Gastroesophageal sphincter (tissue), 4 donors: ENCODE data around the gene VEGFA. TPM values are rescaled to one million over a fixed set of nuclear protein-coding genes. Genes with fewer than 3 reads are reported as not detected.

Experiments used
- ATAC-seq: fragments of 150-250 bp; one replicate; pipeline ENCODE4 v1.9.1; 2016; ENCODE audit warnings: mild to moderate bottlenecking, moderate library complexity
- H3K27ac ChIP-seq, 4 donors: fragments of 200-600 bp; sonication (generic) in 3 of 4; 1 replicate in 3 of 4; 2 replicates in 1 of 4; pipeline ENCODE4 v1.5.1; 2016 to 2019
- H3K27me3 ChIP-seq: fragments of 200-600 bp; sonication (generic); one replicate; pipeline ENCODE4 v1.5.1; 2019
- H3K36me3 ChIP-seq, 2 donors: fragments of 200-600 bp; sonication (generic); one replicate each; pipeline ENCODE4 v1.5.1; 2019; ENCODE audit warnings: control low read depth in 1 of 2
- H3K4me1 ChIP-seq, 3 donors: fragments of 200-600 bp; sonication (generic); 1 replicate in 2 of 3; 2 replicates in 1 of 3; pipeline ENCODE4 v1.5.1; 2016 to 2019; ENCODE audit warnings: control low read depth in 2 of 3
- H3K4me3 ChIP-seq, 2 donors: fragments of 200-600 bp; sonication (generic); one replicate each; pipeline ENCODE4 v1.5.1; 2019; ENCODE audit warnings: mild to moderate bottlenecking in 1 of 2, moderate library complexity in 1 of 2
- H3K9me3 ChIP-seq, 3 donors: fragments of 200-600 bp; sonication (generic); one replicate each; pipeline ENCODE4 v1.5.1; 2017 to 2019; ENCODE audit warnings: control low read depth in 2 of 3
- EP300 ChIP-seq: sonication (generic); formaldehyde crosslinking; IDR thresholded peaks from one replicate; pipeline ENCODE4 v1.6.1; 2017; ENCODE audit warnings: antibody characterized with exemption, mild to moderate bottlenecking
- POLR2A ChIP-seq, 2 donors: fragments of 450-650 bp; IDR thresholded peaks; one replicate each; pipeline ENCODE4 v1.6.1; 2017; ENCODE audit warnings: antibody characterized with exemption in 2 of 2, mild to moderate bottlenecking in 2 of 2, moderate library complexity in 1 of 2
- POLR2AphosphoS5 ChIP-seq: sonication (generic); formaldehyde crosslinking; IDR thresholded peaks from one replicate; pipeline ENCODE4 v1.6.1; 2017; ENCODE audit warnings: antibody characterized with exemption
- WGBS, 2 donors: methylation state at CpG; one replicate each; pipeline ENCODE4 v1.1.5; 2018; ENCODE audit warnings: low coverage in 1 of 2; 5-methylcytosine and 5-hydroxymethylcytosine counted together
- total RNA-seq, 4 donors: library from RNA; depleted of rRNA; stranded (reverse); fragments of >200 nt; gene quantifications; one replicate each; pipeline ENCODE4 v1.1.0, GENCODE V29; 2016
- TF ChIP-seq, protein P1 (sequence below), 4 experiments: fragments of 200-600 bp in 2 of 4; fragments of 450-650 bp in 2 of 4; sonication (generic) in 1 of 4; IDR thresholded peaks; one replicate each; pipeline ENCODE4 v1.5.1; 2017 to 2019; ENCODE audit warnings: antibody characterized with exemption in 4 of 4, mild to moderate bottlenecking in 2 of 4, moderate library complexity in 2 of 4

VEGFA gene
- total RNA-seq, 4 donors from 2014 or later: 32.2 to 66.2 (median 40.1) TPM

DNA sequence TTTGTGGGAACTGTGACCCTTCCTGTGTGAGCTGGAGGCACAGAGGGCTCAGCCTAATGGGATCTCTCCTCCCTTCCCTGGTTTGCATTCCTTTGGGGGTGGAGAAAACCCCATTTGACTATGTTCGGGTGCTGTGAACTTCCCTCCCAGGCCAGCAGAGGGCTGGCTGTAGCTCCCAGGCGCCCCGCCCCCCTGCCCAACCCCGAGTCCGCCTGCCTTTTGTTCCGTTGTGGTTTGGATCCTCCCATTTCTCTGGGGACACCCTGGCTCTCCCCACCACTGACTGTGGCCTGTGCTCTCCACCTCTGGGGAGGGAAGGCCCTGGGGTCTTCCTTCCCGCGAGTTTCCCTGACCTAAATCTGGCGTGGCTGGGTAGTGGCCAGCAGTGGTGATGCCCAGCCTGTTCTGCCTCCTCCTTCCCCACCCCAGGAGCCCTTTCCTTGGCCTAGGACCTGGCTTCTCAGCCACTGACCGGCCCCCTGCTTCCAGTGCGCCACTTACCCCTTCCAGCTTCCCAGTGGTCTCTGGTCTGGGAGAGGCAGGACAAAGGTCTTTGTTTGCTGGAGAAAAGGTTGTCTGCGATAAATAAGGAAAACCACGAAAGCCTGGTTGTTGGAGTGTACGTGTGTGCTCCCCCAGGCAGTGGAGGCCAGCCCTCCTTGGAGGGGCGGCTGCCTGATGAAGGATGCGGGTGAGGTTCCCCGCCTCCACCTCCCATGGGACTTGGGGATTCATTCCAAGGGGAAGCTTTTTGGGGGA is 4.9 kb downstream of the VEGFA start:
- ATAC-seq: peak; percentile 35
- H3K36me3 ChIP-seq: peaks cover 0 to 39% of the 10 kb centered on the region in 2 donors
- WGBS, 2 donors: 0% methylated on average over 1 of the region's 17 CpGs

DNA sequence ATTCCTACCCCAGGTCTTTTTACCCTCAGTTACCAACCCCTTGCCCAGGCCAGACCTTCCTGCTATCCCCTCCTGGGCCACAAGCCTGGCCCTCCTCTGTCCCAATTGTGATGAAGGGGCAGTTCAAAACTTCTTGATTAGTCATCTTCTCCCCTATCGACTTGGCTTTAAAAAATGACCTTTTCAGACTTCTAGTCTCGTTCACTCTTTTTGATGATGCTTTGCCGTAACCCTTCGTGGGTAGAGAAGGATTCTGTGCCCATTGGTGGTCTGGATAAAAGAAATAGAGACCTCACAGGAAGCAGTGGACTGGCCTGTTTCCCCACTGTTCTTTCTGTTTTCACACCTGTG is 5.5 kb downstream of the VEGFA start:
- Histone ChIP-seq H3K4me3 (no peak overlapping the region), H3K36me3 (peaks cover 0 to 44% of the 10 kb centered on the region in 2 donors), H3K27ac (peak overlapping the region in 3 of 4 donors; percentile 98 to 99 (median 98)), H3K9me3 (no peaks in the 10 kb centered on the region), H3K4me1 (peaks cover 3 to 81% (median 28%) of the 10 kb centered on the region in 3 donors), H3K27me3 (no peaks in the 10 kb centered on the region)
- no peak for ATAC-seq
- WGBS, 2 donors: 43 to 47% methylated on average over 3 to 4 of the region's 4 CpGs
- TF ChIP-seq POLR2AphosphoS5: no peak
- no peak for TF ChIP-seq EP300
- no peak for TF ChIP-seq POLR2A (IDR thresholded peaks at IDR 0.05)
- TF ChIP-seq, protein P1, sequence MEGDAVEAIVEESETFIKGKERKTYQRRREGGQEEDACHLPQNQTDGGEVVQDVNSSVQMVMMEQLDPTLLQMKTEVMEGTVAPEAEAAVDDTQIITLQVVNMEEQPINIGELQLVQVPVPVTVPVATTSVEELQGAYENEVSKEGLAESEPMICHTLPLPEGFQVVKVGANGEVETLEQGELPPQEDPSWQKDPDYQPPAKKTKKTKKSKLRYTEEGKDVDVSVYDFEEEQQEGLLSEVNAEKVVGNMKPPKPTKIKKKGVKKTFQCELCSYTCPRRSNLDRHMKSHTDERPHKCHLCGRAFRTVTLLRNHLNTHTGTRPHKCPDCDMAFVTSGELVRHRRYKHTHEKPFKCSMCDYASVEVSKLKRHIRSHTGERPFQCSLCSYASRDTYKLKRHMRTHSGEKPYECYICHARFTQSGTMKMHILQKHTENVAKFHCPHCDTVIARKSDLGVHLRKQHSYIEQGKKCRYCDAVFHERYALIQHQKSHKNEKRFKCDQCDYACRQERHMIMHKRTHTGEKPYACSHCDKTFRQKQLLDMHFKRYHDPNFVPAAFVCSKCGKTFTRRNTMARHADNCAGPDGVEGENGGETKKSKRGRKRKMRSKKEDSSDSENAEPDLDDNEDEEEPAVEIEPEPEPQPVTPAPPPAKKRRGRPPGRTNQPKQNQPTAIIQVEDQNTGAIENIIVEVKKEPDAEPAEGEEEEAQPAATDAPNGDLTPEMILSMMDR (IDR thresholded peaks at IDR 0.05): no peak

More for the DNA sequence above, 4.9 kb downstream of the VEGFA start:
- TF ChIP-seq, protein P1 (IDR thresholded peaks at IDR 0.05): peak in 3 of 4 experiments; percentile 79 to 96 (median 90)
- TF ChIP-seq POLR2AphosphoS5 (no peak), POLR2A (IDR thresholded peaks at IDR 0.05) (no peak), EP300 (no peak)
- no peaks in the 10 kb centered on the region for H3K9me3 ChIP-seq
- H3K4me3 ChIP-seq: peak overlapping the region in 1 of 2 donors; percentile 92
- peaks cover 3 to 75% (median 26%) of the 10 kb centered on the region in 3 donors for H3K4me1 ChIP-seq
- no peaks in the 10 kb centered on the region for H3K27me3 ChIP-seq
- H3K27ac ChIP-seq: peak overlapping the region; percentile 8 to 99 (median 98)

DNA sequence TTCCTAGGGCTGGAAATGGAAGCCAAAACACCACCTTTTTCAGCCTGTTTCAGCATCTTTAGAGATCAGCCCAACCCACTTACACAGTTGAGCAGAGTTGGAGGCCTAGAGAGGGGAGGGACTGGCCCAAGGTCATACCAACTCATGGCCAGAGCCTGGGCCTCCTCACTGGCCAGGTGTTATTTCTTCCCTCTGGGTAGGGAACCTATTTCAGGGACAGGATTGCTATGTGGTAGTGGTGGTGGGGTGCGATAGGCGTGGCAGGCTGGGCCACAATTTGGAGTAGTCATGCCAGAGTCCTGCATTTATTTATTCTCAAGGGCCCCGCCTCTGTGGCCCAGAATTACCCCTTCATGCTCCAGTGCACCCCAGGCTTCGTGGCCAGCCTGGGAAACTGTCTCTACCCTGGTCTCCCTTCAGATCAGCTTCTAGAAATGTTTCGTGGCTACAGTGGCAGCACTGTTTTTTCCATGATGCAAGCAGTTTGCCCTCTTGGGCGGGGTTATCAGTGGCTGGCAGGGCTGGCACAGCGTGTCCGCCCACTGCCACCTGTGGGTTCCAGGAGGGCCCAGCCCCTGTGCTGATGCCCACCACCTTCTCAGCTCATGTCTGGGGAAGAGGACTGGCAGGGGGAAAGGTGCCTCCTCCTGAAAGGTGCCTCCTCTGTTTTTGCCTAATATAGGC is 6.2 kb downstream of the VEGFA start:
- H3K27ac ChIP-seq: peak overlapping the region in 1 of 4 donors; percentile 98
- ATAC-seq: no peak
- 96 to 100% methylated on average over 2 to 4 of the region's 8 CpGs for WGBS, 2 donors
- H3K27me3 ChIP-seq: no peaks in the 10 kb centered on the region
- no peak for TF ChIP-seq EP300
- no peak for TF ChIP-seq POLR2A (IDR thresholded peaks at IDR 0.05)
- TF ChIP-seq, protein P1 (IDR thresholded peaks at IDR 0.05): no peak
- no peak for TF ChIP-seq POLR2AphosphoS5
- H3K36me3 ChIP-seq: peaks cover 0 to 52% of the 10 kb centered on the region in 2 donors
- H3K9me3 ChIP-seq: no peaks in the 10 kb centered on the region
- no peak overlapping the region for H3K4me3 ChIP-seq
- H3K4me1 ChIP-seq: peaks cover 3 to 86% (median 28%) of the 10 kb centered on the region in 3 donors

DNA sequence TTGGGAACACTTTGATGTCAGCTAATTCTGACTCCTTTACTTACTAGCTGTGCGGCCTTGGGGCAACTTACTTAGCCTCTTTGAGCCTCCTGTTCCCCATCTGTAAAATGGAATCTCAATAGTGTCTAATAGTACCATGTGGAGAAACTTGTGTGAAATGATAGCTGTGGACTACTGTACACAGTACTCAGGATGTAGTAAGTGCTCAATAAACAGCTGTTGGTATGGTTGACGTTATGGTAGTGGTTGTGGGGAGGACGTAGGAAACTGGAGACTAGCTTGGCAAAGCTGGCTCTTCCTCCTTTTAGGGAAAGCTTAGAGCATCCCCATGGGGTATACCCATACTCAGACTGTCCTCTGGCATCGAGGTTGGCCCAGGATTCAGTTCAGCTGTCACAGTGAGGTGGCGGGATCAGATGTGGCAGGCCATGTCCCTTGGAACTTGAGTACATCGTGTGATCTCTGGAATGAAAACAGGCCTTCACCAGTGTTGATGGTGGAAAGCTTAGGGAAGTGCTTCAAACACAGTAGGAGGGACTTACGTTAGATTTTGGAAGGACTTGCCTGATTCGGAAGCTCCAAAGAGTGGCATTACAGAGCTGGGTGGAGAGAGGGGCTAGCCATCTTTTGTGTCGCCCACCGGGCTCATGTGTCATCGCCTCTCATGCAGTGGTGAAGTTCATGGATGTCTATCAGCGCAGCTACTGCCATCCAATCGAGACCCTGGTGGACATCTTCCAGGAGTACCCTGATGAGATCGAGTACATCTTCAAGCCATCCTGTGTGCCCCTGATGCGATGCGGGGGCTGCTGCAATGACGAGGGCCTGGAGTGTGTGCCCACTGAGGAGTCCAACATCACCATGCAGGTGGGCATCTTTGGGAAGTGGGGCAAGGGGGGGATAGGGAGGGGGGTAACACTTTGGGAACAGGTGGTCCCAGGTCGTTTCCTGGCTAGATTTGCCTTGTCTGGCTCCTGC is 7.1 kb downstream of the VEGFA start:
- H3K4me1 ChIP-seq: peaks cover 3 to 83% (median 28%) of the 10 kb centered on the region in 3 donors
- TF ChIP-seq EP300 (no peak), POLR2AphosphoS5 (no peak), POLR2A (IDR thresholded peaks at IDR 0.05) (no peak)
- TF ChIP-seq, protein P1 (IDR thresholded peaks at IDR 0.05): no peak
- WGBS, 2 donors: 80 to 87% methylated on average over 3 to 12 of the region's 18 CpGs

More for the DNA sequence above, 7.1 kb downstream of the VEGFA start:
- Histone ChIP-seq H3K4me3 (no peak overlapping the region), H3K9me3 (no peaks in the 10 kb centered on the region), H3K36me3 (peaks cover 0 to 60% of the 10 kb centered on the region in 2 donors), H3K27ac (peak overlapping the region in 1 of 4 donors; percentile 98), H3K27me3 (no peaks in the 10 kb centered on the region)
- no peak for ATAC-seq
